ENCODE measurements around the gene C14orf93.

- TF ChIP-seq CTCF (conservative IDR thresholded peaks at IDR 0.05; ENCODE audit: low read length), result peak; percentile 69
- no peak for TF ChIP-seq EZH2phosphoT487 (IDR thresholded peaks at IDR 0.05; ENCODE audit: borderline replicate concordance)
Measured at GRCh38 chr14:23054000-23054811, 44.3 kb upstream of the C14orf93 start.
